Left forelimb (tissue), 1 donor: ENCODE results near the gene FLOT2.
A peak's percentile ranks its signal among the peaks of the same experiment; 100 is the strongest.
"Not testable (repeated sequence)": the region's sequence is repeated elsewhere in the genome, so short reads cannot be mapped to it uniquely, and the experiment has no call there.

Source experiments
- DNase-seq: peaks from one replicate; pipeline ENCODE4 v3.0.0-alpha.2; 2018; ENCODE audit warnings: low spot score

The FLOT2 gene

DNA sequence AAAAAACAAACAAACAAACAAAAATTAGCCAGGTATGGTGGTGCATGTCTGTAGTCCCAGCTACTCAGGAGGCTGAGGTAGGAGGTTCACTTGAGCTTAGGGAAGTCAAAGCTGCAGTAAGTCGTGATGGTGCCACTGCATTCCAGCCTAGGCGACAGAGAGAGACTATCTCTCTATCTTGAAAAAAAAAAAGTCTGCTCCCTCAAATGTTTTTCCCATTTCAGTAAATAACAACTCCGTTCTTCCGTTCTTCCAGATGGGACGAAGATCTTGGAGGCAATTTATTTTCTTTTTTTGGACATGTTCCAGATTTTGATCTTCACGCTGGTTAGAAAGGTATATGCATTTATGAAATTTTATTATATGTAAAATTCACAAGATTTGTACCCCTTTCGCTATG, 23.7 kb downstream of the FLOT2 start:
- no peak for DNase-seq

DNA sequence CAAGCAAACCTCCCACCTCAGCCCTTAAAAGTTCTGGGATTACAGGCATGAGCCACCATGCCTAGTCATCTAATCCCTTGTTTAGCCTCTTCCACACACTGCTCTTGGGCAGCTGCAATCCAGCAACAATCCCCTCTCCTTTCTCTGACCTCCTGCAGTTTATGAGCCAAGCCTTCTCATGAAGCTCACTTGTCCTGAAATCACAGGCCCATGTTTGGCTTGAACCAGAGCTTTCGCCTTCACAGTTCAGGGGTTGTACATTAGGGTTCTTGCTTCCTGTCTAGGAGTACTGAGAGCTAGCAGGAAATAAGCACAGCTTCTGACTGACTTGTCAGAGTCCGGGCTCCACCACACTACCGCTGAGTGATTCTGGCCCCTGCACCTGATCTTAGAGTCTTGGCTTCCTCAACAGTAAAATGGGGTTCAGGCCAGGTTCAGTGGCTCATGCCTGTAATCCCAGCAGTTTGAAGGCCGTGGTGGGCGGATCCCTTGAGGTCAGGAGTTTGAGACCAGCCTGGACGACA, 26.4 kb downstream of the FLOT2 start:
- DNase-seq, result no peak

DNA sequence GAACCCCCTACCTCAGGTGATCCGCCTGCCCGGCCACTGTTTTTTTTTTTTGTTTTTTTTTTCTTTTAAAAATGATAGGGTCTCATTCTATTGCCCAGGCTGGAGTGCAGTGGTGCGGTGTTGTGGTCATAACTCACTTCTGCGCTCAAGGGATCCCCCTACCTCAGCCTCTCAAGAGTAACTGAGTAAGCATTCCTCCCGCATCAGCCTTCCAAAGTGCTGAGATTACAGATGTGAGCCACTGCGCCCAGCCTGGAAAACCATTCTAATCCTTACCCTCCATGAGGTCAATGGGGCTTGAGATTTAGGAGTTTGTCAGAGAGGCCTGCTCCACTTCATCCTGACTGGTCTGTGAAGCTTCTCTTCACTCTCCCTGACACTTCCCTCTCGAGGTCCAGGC, 30.3 kb downstream of the FLOT2 start:
- DNase-seq, result no peak

DNA sequence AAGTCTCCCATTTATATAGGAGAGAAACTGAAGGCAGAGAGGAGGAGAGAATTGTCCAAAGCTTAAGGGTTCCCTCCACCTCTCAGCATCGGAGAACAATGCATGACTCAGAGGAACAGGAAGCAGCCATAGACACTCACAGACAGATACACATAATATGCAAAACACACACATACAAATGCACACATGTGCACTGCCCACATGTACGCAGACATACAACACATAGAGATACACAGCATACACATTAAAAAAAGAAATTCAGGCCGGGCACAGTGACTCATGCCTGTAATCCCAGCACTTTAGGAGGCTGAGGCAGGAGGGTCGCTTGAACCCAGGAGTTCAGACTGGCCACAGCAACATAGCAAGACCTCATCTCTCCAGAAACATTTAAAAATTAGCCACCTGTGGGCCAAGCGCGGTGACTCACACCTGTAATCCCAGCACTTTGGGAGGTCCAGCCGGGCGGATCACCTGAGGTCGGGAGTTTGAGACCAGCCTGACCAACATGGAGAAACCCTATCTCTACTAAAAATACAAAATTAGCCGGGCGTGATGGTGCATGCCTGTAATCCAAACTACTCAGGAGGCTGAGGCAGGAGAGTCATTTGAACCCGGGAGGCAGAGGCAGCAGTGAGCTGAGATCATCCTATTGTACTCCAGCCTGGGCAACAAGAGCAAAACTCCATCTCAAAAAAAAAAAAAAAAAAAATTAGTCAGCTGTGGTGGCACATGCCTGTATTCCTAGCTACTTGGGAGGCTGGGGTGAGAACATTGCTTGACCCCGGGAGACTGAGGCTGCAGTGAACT, 31.4 kb downstream of the FLOT2 start:
- DNase-seq, result no peak

DNA sequence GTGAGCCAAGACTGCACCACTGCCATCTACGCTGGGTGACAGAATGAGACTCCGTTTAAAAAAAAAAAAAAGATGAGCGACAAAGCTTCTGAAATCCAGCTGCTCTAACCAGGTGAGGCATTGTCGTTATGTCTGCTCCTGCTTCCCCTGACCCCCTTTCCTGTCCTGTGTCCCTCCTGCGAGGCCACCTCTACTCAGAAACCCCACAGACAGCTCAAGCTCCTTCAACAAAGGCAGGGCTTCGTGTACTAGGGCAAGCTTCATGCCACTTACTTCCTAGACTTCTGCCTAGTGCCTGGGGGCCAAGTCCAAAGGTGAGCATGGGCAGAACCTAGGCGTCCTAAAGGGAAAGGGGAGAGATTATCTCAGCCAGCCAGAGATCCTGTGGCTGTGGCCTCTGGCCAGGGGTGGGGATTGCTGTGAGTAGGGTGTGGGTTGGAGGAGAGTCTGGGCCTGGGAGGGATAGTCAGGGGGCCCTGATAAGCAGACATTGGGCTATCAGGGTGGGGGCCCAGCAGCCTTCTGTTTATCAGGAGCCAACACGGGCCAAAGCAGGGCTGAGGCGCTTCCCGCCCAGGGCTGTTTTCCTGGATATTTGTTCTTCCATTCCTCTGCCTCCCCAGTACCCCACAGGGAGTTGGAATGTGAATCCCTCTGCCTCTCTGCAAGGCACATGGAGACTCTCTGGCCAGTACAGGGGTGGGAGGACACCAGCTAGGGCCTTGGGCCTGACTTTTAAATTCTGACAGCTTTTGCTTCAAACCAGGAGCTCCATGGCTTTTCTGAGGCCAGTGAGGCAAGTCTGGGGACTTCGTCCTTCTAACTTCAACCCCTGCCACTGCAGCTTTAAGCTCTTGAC, 32.3 kb downstream of the FLOT2 start:
- no peak for DNase-seq

DNA sequence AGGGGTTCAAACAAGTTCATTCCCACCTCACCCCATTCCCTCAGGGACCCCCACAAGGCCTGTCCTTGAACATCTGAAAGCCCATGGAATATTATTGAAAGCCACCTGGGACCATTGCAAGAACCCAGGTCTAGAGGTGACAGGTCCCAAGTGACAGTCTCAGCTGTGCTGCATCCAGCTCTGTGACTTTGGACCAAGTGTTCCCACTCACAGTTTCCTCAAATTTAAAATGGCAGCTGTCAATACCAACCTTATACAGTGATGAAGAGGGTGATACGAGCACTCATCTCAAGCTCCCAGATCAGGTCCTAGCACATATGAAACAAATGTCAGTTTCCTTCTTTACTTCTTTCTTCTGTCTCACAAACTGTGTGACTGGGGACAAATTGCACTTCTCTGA, 33.6 kb downstream of the FLOT2 start:
- no peak for DNase-seq

DNA sequence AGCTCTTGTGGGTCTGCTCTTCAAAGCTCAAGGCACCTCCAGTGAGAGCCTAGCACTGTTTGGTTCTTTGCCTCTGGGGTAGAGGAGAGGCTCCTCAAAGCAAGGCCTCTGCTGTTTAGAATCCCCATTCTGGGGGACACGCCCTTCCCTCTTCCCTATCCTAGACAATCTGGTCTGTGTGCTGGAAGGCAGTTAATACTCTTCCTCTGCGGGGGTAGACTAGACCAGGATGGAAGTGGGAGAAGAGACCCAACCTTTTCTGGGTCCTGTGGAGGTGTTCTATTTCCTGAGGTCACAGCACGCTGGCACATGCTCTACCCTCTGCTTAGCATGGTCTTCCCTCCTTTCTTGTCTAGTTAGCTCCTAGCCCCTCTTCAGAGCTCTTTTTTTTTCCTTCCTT, 35.0 kb downstream of the FLOT2 start:
- no peak for DNase-seq

DNA sequence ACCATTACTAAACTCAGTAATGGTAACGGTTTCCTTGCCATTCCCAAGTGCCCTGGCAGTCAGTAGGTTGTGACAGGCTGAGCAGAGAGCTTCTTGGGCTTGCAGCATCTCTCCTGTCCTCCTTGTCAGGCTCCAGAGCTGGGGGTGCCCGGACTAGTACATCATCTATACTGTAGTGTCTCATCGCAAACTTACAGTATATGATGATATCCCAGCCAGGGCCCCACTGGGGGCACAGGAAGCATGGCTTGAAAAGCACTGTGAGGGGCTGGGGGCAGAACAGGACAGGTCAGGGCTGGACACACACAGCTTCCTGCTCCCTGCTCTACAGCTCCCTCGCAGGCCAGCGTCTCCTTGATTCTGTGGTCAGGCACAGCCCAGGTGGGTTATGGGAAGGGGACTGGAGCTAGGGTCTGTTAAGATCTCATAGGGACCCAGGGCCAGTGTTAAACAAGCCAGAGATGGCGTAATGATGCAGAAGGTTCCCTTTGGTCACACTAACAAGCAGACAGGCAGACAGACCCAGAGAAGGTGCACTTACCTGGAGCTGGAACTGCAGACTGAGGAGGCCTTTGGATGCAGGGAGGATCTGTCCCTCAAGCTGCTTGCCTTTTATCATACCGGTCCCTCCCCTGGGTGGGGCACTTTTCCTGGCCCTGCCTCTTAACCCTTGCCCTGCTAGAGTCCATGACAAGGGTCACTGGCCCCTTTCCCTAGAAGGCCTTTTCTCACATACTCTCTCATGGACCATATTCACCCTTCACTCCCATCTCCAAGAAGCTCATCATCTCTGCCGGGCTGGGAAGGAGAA, 35.9 kb downstream of the FLOT2 start:
- DNase-seq, result no peak

DNA sequence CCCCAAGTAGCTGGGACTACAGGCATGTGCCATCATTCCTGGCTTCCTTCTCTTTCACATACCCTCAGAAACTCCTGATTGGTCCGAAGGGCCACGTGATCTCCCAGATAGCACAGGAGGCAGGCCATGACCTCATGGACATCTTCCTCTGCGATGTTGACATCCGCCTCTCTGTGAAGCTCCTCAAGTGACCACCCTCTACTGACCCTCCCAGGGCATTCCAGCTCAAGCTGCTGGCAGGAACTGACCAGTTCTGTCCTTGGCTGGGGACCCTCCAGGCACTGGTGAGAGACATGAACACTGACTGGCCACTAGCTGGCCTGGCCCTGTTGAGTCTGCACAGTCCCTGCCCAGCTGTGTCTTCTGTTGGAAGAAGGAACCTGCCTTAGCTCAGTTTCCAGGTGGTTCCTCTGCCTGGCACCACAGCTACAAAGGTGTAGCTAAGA, 37.1 kb downstream of the FLOT2 start:
- DNase-seq, result no peak

DNA sequence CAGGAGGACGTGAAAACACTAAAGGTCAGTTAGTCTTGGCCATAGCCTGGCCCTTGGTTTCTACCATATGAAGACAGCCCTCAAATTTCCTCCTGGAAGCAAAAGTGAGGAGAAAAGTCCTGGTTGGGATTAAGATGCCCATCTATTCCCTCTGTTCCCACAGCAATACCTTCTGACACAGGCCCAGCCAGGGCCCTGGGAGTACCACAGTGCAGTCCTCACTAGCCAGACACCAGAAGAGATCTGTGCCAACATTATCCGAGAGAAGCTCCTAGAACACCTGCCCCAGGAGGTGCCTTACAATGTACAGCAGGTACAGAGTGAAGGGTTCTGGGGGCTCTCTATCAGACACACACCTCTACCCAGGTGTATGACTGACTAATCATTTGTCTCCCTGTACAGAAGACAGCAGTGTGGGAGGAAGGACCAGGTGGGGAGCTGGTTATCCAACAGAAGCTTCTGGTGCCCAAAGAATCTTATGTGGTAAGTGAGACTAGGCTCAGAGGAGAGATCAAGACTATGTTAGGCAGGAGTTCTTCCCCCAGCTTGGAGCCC, 38.7 kb downstream of the FLOT2 start:
- no peak for DNase-seq

DNA sequence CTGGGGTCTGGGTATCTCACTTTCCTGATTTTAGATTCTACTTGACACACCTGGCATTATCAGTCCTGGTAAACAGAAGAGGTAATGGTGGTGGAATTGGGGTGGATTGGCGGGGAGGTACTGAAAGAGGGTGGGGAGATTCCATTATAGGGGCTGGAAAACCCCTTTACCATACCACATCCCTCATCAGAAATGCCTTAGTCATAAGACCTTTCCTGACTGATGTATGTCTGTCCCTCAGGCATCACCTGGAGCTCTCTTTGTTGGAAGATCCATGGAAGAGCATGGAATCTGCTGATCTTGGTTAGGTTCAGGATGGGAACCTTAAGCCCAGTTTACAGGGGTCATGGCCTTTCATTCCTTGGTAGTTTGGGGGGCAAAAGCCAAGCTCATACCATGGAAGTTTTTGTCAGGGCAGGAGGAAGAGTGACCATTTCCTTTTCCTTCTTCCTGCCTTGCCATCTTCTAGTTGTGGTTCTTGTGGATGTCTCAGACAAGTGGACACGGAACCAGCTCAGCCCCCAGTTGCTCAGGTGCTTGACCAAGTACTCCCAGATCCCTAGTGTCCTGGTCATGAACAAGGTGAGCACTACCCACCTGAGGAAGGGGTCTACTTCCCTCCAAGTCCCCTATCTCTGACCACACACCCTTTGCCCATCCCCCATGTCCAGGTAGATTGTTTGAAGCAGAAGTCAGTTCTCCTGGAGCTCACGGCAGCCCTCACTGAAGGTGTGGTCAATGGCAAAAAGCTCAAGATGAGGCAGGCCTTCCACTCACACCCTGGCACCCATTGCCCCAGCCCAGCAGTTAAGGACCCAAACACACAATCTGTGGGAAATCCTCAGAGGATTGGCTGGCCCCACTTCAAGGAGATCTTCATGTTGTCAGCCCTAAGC, 39.4 kb downstream of the FLOT2 start:
- no peak for DNase-seq

DNA sequence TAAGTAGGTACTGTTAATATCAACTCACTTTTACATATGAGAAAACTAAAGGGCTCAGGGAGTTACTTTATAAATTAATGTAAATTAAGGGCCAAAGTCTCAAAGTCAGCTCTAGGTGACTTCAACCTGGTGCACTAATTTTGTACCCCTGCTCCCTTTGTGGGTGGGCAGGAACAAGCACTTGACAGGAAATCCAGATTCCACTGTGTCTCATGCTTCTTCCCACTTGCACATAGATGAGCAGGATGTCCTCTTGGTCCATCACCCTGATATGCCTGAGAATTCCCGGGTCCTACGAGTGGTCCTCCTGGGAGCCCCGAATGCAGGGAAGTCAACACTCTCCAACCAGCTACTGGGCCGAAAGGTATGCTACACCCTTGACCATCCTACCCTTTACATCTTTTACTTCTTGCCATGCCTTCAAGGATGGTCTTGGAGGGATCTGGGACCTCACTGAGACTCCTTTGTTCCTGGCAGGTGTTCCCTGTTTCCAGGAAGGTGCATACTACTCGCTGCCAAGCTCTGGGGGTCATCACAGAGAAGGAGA, 41.4 kb downstream of the FLOT2 start:
- no peak for DNase-seq

DNA sequence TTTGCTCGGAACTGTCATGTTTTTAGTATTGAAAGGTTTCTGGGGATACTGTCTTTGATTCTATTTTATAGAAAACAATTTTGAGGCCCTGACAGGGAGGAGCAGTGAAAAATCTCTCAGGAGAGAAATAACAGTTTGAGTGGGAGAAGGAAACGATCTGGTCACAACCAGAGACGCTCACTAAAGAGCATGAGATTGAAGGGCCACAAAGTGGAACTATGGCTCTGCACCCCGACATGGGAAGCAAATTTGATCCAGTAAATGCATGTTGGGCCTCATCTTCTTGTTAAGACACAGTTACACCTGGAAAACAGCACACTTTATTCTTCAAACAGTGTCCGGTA, 42.2 kb downstream of the FLOT2 start:
- no peak for DNase-seq

DNA sequence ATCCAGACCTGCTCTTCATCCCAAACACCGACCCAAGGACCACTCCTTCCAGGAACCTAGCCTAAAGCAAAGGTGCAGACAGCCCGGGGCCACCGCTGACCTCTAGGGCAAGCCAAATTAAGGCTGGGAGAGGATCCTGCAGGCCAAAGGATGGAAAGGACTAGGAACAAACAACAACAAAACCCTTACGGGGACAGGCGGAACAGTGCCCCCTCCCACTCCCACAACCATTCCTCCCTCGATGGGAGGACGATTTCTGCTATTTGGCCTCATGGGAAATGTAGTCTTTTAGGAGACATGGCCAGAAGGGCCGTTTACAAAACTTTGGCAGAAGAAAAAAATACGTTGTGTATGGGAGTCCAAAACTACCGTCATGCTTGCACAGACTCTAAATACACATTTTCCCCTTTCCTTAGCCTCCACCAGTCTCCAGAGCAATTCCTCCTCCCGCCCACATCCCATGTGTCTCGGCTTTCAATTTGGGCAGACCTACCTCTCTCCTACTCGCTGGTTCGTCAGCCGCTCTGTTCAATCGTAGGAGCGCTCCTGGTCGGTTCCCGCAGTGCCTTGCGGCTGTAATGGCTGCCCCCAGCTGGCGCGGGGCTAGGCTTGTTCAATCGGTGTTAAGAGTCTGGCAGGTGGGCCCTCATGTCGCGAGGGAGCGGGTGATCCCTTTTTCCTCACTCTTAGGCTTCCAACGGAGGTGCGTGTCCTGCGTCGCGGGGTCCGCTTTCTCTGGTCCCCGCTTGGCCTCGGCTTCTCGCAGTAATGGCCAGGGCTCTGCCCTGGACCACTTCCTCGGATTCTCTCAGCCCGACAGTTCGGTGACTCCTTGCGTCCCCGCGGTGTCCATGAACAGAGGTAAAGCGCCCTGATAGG, 42.8 kb downstream of the FLOT2 start, which contains the start of gene ERAL1:
ERAL1 (plus strand) TSS at position 560 of the 879 bp plus-strand sequence; CDS start at position 579, 19 bp downstream.
- DNase-seq, result peak; percentile 89

DNA sequence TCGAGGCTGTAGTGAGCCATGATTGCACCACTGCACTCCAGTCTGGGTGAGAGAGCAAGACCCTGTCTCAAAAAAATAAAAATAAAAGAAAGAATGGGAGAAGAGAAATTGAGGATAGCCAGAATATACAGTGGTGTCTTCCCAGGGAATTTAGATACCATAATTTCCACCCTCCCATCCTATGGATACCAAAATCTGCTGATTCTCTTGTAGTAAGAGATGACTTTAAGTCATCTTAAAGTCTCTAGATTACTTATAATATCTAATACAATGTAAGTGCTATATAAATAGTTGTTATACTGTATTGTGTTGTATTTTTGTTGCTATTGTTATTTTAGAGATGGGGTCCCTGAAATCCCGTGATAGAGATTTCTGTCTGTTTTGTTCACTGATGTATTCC, 44.2 kb downstream of the FLOT2 start:
- DNase-seq, result no peak

DNA sequence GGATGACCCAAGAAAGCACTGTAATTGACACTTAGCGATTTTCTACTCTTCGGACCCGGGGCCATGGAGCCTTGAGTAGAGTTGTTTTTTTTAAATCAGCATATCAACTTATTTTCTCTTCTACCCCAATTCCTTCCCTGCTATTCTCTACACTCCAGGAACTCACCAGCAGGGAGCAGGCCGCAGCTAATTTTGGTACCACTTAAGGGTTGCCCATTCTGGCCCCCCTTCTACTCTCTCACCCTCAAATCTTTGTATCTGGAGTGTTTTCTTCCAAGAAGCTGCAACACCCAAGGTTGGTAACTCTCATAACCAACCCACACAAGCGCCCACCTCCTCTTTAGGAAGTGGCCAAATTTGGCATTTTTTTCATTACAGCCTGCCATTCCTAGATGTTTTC, 48.3 kb downstream of the FLOT2 start:
- DNase-seq, result no peak

DNA sequence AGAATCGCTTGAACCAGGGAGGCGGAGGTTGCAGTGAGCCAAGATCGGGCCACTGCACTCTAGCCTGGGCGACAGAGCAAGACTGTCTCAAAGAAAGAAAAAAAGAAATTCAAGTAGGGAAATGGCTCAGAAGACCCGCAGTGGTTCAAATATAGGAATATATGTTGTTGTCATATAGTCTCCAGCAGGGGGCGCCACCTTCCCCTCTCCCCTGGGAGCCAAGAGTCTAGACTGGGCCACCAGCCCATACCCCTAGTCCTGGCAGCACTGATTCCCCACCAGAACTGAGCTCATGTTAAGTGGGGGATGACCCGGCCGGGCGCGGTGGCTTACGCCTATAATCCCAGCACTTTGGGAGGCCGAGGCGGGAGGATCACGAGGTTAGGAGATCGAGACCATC, 48.9 kb downstream of the FLOT2 start:
- DNase-seq, result not testable (repeated sequence)

DNA sequence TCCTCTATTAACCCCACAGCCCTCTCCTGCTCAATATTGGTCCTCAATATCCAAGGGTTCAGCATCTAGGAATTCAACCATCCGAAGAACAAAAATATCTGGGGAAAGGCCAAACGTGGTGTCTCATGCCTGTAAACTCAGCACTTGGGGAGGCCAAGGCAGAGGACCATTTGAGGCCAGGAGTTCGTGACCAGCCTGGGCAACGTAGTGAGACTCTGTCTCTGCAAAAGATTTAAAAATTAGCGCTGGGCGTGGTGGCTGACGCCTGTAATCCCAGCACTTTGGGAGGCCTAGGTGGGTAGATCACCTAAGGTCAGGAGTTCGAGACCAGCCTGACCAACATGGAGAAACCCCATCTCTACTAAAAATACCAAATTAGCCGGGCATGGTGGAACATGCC, 50.8 kb downstream of the FLOT2 start:
- DNase-seq, result not testable (repeated sequence)

DNA sequence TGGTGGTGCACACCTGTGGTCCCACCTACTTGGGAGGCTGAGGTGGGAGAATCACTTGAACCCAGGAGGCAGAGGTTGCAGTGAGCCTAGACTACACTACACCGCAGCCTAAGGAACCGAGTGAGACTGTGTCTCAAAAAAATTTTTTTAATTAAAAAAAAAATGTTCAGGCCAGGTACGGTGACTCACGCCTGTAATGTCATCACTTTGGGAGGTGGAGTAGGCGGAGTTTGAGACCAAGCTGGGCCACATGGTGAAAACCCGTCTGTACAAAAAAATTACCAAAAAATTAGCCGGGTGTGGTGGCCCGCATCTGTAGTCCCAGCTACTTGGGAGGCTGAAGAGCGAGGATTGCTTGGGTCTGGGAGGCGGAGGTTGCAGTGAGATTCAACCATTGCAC, 51.3 kb downstream of the FLOT2 start:
- no peak for DNase-seq

DNA sequence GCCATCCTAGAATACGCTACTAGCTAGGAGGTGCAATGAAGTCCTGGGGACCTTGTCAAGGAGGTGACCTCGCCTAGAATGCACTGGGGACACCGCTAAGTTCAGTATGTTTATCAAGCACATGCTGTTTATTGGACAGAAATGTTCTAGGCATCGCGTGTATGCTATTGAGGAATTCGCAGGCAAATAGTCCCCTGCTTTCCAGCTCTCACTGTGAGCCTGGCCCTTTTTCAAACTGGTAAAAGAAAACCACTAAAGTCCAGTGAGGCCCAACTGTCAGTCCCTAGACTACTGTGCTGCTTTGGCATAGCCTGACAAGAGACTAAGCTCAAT, 53.8 kb downstream of the FLOT2 start:
- no peak for DNase-seq
